ENCODE measurements around the gene C9.
"Not testable (repeated sequence)": the region's sequence is repeated elsewhere in the genome, so short reads cannot be mapped to it uniquely, and the experiment has no call there.

C9 gene

DNA sequence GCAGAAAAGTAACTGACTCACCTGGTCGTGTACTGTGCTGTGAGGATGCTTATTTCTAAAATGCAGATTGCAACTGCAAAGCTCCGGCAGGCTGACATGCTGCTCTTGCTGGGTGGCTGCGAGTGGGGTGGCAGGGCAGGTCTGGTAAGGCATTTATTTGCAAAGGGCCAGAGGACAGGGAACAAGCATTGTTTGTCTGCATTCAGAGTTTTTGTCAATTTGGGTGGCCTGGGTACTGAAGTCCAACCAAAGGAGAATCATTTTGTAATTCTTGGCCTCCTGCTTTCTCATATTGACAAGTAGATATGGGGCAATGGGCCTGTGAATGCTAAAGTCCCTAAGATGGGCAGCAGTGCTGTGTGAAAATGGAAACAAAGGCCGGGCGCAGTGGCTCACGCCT, at the start of gene C9:
TSS of gene C9 (minus strand) at position 129 of the 400 bp plus-strand sequence. CDS start at position 98, 31 bp downstream.
- no peak for DNase-seq (ENCODE audit: low read depth)

DNA sequence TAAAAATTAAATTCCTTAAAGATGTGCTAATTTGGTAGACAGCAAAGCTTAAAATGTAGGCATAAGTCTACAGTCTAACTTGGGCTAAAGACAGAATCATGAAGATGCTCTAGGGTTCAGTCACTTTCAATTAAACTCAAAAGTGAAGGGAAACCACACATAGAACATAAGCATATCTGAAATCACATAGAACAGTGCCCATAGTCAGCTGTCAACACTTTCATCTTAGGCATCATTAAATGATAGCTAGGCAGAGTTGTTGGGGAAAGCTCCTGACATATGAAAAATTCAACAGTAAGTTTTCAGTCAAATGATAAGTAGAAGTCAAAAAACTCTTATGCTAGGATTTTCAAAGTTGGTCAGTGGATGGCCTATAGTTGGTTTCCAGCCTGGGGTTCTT, 49.5 kb upstream of the C9 start:
- no peak for DNase-seq (ENCODE audit: low read depth)

DNA sequence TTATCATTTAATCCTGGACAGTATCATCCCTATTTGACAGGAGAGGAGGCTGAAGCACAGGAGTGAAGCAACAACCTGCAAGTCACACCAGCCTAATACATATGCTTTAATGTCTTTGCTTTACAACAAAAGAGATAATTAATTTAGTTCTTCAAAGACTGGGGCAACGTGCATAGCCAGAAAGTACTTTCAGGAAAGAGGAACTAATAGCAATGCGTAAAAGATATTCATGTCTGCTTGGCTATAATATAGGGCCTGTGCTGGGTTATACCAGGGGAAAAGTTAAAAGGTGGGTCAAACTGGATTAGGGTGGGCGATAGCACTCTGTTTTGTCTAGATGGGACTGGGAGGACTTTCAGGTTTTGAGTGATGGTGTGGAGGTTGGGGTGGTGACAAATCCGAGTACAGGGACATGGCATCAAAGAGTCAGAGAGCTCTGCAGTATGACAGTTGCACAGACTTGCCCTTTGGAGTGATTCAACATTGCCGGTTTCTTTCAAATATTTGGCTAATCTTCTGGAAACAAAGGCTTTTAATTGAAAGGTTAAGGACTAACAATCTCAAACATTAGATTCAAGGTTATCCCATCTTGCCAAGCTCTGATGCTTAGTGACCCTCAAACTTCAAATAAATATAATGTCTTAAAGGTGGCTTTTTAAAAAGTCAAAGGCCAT, 48.6 kb upstream of the C9 start:
- DNase-seq (ENCODE audit: low read depth), result no peak

DNA sequence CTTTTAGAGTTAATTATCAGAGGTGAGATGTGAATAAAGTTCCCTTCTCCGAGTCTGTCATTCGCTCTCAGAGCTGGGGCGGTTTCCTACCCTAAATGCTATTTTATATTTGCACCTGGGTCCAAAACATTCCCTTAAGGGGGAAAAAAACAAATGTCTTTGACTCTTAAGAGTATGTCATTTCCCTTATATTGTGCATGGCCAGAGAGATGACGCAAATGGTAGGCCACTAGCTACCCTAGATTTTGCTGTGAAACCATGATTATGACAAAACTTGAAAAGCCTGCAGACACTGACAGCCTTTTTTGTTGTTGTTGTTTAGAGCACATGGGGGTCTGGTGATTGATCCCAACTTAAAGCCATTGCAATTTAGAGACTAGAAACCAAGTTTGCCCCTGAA, 47.7 kb upstream of the C9 start:
- no peak for DNase-seq (ENCODE audit: low read depth)

DNA sequence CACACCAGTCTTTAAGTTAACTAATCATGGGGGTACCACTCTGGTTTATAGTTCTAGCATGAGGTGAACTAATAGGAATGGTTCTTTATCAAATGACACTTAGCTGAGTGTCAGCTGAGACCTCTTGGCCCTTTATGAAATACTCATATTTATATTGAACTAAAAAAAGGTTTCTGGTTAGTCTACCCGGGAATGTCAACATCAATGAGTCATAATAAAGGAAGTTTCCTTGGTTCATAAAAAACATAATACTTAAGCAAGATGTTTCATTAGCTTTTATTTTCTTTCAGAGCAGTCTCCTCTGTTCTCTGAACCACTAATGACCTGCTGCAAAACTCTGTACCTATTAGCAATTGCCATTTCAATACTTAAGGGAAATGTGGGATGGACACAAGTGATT, 46.8 kb upstream of the C9 start:
- no peak for DNase-seq (ENCODE audit: low read depth)

DNA sequence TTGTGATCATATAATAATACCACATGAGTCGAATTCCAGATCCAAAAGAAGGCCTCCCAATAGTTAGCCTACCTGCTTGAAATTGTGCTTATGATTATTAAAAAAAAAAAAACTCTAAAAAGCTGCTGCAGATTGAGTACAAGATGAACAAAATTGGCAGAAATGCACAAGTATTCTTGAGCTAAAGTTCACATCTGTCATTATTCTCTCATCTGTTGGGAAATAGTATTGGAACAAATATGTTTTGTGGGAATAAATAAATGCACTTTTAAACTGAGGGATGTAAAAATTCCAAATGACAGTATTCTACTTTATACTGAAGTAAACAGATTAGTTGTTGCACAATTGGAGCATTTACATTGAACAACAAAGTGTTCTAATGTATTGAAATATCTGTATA, 44.7 kb upstream of the C9 start:
- no peak for DNase-seq (ENCODE audit: low read depth)

DNA sequence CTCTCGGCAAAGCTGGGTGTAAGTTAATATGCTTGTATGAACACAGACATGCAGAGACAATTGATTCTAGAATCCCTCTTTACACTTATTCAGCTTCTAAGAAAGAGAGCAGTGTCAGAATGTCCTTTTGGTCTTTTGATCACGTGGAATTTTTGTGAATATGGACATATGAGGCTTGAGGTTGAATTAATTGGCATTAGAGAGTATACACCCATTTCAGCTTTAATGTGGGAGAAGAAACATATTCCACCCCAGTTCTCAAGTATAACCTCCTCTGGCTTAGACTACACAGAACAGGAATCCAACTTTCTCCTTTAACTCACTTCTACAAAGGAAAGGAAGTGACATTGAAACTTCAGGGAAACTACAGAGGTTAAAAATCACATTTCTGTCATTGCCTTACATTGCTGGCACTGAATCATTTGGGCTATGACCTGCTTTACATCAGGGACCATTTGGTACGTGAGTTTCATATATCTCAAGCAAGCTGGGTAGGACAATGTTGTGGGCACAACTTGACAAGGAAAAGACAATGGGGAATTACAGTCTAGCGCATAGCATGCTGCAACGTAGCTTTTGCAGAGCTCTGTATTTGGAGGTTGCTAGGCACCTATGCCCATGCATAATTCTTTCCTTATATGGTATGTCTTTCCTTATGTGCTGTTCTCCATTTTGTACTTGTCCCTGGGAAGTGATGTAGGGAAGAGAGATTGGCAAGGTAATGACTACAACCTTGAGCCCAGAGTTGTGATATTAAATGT, 41.0 kb upstream of the C9 start:
- no peak for DNase-seq (ENCODE audit: low read depth)

DNA sequence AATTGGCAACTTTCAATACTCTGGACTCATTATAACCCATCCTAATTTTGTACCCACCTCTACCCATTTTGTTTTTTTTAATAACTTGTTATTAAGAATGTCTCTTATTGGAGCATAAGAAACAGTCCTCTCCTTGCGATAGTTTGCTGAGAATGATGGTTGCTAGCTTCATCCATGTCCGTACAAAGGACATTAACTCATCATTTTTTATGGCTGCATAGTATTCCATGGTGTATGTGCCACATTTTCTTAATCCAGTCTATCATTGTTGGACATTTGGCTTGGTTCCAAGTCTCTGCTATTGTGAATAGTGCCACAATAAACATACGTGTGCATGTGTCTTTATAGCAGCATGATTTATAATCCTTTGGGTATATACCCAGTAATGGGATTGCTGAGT, 39.5 kb upstream of the C9 start:
- DNase-seq (ENCODE audit: low read depth), result not testable (repeated sequence)

DNA sequence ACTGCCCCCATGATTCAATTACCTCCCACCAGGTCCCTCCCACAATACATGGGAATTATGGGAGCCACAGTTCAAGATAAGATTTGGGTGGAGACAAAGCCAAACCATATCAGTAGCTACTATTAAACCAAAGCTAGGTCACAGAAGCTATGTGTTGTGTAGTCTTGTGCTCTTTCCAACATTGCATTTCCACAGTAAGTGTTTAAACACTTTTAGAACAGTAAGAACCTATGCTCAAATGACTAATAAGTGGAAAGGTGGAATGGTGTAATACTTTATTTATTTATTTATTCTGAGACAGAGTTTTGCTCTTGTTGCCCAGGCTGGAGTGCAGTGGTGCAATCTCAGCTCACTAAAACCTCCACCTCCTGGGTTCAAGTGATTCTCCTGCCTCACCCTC, 37.8 kb upstream of the C9 start:
- not testable (repeated sequence) for DNase-seq (ENCODE audit: low read depth)

DNA sequence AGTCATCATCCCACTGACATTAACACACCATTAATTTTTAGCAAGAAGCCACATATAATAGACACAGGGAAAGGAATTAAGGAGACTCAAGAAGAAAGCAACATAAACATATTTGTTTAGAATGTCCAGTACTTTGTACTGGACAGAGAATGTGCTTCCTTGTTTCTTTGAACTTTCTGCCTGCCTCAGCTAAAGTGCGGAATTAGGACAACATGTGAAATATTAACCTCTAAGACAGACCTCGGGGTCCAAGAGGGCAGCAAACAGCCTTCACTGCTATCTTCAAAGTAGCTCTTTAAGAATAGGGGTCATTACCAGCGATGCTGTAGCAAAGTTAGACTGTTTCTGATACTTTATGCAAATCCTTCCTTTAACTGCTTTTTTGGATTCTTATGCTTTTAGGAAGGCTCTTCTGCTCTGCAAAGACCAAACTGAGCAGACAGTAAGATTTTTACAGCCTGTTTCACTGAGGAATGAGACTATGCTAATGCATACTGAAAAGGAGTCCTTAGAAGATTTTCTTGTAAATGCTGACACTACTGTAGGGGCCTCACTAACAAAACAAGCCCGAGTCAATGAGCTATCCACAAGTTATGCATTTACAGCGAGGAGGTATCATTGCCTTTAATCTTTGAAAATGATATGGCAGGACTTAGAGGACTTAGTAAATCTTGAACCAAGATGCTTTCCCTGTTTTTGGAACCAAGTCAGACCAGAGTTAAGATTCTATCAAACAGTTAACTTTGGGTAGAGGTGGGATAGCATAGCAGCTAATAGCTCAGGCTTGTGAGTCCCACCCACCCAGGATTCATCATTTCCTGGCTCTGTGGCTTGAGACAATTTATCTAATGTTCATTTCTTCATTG, 36.7 kb upstream of the C9 start:
- no peak for DNase-seq (ENCODE audit: low read depth)

DNA sequence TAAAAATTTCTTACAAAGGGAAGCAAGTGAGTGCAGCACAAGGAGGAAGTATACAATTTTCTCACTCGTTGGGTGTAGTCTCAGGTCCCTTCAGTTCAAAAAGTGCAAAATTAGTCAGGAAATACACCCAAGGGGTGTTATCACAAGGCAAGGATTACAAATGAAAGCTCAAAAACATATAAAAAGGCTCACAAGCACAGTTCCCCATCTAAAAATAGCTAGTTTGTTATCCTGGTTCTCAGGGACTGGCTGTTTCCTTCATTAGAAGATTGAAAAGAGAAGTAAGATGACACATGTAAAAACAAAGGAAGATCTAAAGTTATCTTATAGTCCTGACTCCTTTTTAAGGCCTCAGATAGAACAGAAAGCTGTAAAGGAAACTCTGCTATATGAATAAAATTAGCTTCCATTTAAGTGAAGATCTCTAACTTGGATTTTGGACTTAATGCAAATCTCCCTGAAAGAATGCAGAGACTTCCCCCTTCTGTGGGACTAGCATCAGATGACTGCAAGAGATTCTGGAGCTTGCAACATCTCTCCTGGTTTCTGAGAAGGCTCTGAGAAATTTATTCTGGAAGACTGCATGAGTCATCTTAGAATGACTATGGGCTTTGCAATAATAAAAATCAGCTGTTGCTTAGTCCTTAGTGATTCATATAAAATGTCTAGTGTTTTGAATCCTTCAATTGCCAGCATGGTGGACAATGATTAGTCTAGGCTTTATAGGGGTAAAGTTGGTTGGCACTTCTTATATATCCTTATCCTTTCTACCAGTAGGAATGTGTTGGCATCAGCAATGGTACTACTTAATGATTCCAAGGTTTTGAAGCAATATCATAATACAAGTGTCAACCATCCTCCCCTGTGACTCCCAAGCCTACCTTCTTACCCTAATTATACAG, 35.1 kb upstream of the C9 start:
- no peak for DNase-seq (ENCODE audit: low read depth)

DNA sequence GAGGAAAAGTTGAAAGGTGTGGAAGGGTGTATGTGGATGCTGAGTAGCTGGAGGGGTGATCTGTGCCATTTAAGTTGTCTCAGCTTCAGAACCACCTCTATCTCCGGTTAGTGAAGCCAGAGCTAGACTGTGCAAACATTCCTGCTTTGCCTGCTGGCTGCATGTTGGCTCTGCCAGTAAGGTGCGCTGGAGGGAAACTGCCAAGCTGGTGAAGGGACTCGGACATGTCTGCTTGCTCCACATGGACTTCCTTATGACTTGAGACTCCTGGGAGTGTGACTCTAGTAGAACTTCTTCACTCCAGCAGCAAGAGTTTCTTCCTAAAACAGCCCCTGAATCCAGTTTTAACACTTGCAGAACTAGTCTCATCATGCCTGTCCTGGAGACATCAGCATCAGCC, 32.5 kb upstream of the C9 start:
- no peak for DNase-seq (ENCODE audit: low read depth)

DNA sequence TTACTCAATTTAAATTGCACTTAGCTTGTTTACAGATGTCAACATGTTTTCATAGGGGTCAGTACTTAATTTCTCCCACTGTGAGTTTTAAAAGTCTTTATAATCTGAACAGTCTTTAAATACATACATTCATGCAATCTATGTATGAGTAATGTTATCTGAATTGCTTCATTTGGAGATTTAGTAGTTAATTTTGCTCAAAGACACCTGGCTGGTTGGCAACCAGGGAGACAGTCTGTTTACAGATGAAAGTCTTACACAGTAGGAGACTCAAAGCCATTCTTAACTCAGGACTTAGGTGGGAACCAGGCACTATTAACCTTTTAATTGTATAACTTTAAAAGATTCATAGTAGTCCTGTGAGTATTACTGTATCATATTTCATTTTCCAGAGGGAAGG, 31.2 kb upstream of the C9 start:
- DNase-seq (ENCODE audit: low read depth), result no peak

DNA sequence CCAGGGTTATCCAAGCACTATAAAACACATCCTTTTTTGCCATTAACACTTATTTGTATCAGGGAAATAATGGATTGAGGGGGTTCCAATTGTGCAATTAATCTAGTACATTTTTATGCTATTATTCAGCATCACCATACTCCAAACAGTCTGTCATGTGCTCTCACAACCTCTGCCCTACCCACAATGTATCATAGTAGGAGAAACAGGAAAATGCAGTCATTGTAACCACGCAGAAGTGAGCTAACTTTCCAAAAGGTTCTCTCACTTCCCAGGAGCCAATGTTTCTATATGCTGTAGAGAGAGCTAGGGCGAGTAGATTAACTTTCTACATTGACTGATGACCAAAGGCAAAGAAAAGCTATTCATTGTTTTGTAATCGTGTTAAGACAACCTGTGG, 30.7 kb upstream of the C9 start:
- DNase-seq (ENCODE audit: low read depth), result no peak

DNA sequence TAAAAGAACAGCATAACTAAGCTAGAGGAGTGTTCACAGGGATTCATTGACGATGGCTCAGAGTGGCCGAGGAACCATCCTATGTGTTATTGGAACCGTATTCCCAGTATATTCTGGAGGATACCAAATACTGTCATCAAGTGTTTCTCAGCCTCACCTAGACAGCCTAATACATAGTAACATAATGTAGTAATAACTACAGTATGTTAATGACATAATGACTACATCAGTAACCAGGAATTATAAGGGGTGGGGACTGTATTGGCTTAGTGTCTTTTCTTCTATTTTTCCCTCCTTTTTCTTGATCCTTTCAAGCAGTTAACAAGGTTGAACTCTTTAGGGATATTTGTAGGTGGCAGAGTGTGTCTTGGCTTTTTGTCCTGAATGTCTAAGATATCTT, 26.6 kb upstream of the C9 start:
- no peak for DNase-seq (ENCODE audit: low read depth)

DNA sequence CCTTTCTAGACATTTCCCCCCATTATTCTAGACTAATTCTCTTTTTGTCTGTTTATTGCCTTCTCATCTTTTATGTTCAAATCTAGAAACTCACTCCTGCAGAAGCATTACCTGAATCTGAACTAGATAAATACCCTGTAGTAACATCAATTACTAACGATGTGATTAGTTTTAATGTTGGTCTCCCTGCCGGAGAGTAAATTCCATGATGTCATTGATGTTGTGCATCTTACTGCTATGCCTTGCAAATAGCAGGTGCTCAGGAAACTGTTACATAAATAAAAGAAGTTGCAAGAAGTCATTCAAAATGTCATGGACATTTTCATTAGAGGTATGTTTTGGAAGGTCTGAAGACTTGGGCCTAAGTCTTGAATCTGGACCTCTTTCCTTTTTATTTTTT, 23.0 kb upstream of the C9 start:
- DNase-seq (ENCODE audit: low read depth), result no peak

DNA sequence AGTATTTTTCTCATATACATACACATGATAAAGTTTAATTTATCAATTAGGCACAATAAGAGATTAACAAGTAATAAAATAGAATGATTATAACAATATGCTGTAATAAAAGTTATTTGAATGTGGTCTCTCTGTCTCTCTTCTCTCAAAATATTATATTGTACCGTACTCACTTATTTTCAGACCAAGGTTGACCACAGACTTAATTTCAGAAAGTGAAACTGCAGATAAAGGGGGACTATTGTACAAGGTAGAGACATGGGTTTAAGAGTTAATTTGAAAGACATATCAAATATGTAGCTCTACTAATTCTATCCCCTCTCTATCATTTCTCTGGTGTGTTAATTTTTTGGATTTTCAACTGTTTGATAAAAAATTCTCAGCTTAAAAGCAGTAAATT, 20.0 kb upstream of the C9 start:
- no peak for DNase-seq (ENCODE audit: low read depth)

DNA sequence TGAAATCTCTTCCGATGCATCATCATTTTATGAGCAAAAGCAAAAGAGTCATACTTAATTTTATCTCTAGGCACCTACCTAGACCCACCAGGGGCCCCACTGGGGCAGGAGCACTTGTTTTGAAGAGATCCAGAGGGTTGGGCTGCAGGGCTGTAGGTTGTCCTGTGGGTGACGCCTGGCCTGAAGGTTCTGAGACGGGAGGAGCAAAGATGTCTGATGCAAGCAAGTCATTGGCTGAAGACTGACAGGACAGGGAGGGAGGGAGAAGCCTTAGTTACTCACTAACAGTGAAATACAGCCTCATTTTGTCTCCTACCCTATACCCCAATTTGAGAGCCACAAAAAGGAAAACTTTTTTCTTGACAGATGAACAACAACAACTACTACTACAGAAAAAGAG, 17.1 kb upstream of the C9 start:
- no peak for DNase-seq (ENCODE audit: low read depth)

DNA sequence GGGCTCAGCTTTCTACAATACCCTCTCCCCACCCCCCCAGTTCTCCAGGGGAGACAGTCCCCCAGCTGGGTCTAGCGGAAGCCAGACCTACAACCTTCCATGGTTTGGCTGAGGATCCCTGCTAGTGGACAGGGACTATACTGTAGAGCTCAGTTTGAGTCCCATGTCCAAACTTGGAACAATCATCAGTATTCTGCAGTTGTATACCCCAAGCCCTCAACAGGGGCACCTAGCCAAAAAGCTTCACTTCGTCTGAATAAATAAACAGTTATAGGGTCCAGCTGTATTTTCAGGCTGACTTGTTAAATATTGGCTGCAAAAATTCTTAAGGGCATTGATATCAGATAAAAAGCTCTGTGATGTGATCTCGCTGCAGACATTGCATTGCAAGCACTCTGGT, 15.4 kb upstream of the C9 start:
- no peak for DNase-seq (ENCODE audit: low read depth)

DNA sequence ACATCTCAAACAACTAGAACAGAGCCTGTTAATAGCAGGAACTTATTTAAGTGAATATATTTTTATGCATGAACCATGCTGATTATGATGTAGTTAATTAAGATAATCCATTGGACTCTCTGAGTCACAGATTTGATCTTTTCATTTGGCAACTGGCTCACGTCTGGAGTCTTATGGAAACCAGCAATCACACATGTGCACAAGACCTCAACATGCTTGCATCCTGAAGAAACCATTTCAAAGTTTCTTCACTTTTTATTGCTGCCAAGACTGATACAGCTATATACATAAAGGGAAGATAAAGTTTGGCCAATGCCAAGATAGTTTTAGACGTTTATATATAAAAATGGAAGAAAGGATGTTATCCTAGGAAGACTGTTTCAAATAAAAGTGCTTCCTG, 13.3 kb upstream of the C9 start:
- no peak for DNase-seq (ENCODE audit: low read depth)

DNA sequence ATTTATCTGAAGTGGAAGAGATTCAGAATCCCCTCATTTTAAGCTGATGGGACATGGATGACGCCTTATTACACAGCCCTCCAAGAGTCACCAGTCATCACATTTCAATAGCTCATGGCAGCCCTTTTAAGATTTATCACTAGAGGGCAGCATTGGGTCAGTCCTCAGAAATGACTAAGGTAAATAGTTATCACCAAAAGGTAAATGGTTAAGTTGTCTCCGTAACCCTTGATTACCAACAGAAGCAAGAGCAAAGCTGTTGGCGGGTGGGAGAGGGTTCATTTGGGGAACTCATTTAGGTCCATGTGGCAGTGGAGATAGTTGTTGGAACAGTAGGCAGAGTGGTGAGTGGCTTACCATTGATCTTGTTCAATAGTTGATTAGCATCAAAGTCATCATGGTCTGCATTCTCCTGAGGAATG, 12.0 kb upstream of the C9 start:
- peak; percentile 5 for DNase-seq (ENCODE audit: low read depth)

DNA sequence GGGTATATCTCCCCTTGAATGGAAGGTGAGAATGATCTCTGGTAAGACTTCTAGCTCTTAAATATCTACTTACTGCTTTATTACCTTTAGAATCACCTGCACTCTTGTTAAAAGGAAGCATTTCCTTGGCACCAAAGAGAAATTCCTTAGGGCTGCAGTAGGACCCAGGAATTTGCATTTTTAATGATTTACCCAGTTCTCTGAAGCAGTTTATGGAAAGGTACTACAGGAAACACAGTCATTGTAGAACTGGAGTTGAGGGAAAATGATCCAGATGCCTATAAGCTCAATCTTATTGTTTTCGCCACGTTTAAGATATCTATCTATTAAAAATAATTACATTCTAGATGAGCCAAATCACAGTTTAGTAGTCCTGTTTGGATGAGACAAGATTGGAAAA, 9.5 kb upstream of the C9 start:
- no peak for DNase-seq (ENCODE audit: low read depth)

Data from activated T-cell treated with anti-CD3 and anti-CD28 coated beads for 48 hours (primary cell).